Hepatocyte (in vitro differentiated cells): ENCODE data around the gene TLN1.

Experiments used
- EZH2 ChIP-seq: fragments of 200-600 bp; sonication (generic); IDR thresholded peaks from 2 replicates; pipeline ENCODE4 v1.6.1; 2016; ENCODE audit warnings: antibody characterized with exemption, mild to moderate bottlenecking, borderline replicate concordance
- EZH2phosphoT487 ChIP-seq: fragments of 200-600 bp; sonication (generic); IDR thresholded peaks from one replicate; pipeline ENCODE4 v1.6.1; 2018; ENCODE audit warnings: antibody characterized with exemption, mild to moderate bottlenecking, low read depth, moderate library complexity; ENCODE audit not compliant: unreplicated experiment, severe bottlenecking
- TF ChIP-seq, protein P1 (sequence below): fragments of 200-600 bp; sonication (generic); IDR thresholded peaks from 2 replicates; pipeline ENCODE4 v1.5.1; 2016; ENCODE audit warnings: antibody characterized with exemption, mild to moderate bottlenecking; ENCODE audit not compliant: poor library complexity

DNA sequence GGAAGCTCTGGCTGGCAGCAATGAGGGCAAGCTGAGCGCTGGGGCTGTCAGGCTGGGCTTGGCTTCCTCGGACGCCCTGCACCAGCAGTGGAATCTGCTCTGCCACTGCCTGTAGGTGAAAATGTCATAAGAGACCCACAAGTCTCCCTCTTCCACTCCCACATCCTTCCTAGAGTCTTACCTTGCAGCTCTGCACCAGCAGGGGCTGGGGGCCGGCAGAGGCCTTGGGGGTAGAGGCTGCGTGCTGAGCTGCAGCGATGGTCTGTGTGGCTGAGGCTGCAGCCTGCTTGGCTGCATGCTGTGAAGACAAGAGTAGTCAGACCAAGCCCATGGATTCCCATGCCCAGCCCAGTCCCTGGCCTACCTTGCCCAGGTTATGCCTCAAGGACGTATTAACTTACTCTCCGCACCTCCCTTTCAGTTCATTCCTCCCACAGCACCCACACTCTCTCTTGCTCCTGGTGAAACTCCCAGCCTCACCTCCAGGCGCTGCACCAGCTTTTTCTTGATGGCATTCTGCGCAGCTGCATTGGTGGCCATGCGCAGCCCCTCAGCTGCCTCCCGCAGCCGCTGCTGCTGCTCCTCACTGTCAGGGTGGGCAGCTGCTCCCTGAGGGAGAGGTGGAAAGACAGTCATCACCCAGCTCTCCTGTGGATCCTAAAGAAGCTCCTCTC, 17.3 kb downstream of the TLN1 start:
- no peak for TF ChIP-seq EZH2
- TF ChIP-seq, protein P1, sequence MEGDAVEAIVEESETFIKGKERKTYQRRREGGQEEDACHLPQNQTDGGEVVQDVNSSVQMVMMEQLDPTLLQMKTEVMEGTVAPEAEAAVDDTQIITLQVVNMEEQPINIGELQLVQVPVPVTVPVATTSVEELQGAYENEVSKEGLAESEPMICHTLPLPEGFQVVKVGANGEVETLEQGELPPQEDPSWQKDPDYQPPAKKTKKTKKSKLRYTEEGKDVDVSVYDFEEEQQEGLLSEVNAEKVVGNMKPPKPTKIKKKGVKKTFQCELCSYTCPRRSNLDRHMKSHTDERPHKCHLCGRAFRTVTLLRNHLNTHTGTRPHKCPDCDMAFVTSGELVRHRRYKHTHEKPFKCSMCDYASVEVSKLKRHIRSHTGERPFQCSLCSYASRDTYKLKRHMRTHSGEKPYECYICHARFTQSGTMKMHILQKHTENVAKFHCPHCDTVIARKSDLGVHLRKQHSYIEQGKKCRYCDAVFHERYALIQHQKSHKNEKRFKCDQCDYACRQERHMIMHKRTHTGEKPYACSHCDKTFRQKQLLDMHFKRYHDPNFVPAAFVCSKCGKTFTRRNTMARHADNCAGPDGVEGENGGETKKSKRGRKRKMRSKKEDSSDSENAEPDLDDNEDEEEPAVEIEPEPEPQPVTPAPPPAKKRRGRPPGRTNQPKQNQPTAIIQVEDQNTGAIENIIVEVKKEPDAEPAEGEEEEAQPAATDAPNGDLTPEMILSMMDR, result no peak
- no peak for TF ChIP-seq EZH2phosphoT487
